Measurements from ENCODE around the gene CENPF.
"Not testable (repeated sequence)": the region's sequence is repeated elsewhere in the genome, so short reads cannot be mapped to it uniquely, and the experiment has no call there.

CENPF gene

DNA sequence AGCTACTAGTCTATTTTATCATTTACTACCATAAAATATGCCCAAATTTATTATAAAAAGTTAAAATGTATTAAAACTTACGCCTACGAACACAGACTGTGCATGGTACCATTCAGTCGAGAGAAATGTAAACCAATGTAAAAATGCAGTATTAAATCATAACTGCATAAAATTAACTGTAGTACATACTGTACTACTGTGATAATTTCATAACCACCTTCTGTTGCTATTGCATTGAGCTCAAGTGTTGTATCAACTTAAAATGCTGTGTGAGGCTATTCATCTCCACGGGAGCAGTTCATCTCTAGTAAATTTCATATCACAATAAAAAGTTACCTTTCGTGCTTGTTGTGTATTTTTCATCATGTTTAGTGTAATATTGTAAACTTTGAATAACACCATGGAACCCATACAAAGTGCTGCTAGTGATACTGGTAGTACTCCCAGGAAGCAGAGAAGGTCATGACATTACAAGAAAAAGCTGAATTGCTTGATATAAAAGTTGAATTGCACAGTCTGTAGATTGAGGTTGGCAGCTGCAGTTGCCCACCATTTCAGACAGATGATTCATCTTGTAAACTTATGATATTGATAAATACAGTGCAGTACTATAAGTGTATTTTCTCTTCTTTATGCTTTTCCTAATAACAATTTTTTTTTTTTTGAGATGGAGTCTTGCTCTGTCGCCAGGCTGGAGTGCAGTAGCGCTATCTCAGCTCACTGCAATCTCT lies 19.0 kb upstream of the CENPF start:
- no peak for DNase-seq

DNA sequence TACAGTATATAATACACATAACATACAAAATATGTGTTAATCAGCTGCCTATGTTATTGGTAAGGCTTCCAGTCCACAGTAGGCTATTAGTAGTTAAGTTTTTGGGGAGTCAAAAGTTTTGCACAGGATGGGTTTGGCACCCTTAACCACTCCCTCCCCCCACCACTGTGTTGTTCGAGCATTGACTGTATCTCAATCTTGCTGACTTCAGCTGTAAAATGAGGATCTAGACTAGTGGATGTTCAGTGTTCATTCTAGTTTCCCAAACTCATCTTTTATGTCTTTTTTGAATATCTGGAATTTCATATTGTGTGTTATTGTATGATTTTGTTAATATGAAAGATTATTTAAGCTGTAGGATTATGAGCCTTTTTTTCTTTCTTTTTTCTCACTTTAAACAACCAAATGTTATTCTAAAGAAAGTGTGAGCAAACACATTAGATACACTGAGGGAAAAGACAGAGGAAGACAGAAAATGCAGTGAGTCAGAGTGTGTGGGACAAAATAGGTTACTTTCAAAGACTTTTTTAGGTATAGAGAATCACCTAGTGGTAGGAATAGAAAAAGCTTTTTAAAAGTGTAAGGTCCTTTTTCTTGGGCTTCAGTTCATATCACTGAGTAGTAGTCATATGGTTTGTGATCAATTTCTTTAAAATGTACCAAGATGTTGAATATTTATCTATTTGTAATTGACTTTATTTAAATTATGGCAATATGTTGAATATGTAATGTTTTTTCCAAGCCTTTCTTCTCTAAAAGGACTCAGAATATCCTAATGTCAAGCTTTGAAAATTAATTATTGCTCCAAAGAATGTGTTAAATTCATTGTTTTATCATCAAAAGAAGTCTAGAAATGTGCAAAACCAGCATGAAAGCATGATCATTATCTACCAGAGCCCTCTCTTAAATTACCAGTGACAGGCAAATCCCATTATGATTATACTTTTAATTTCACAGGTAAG lies 17.9 kb upstream of the CENPF start:
- peak; percentile 25 for DNase-seq

DNA sequence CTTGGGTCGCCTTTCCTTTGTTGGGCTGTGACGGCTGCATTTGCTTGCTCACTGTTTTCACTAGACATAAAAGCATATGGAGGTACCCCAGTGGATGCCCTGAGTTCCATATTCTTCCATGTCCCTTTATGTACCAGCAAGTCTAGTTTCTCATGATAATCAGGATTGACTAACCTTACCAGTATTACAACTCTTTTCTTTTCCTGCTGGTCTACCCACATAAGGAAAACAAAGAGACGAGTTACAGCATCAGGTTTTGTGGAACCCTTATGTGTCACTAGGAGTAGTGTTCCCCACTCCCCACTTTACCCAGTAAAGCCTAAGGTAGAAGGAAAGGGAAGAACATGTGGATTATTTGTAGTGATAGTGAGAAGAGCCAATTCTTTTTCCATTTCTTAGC lies 16.4 kb upstream of the CENPF start:
- DNase-seq, result no peak

DNA sequence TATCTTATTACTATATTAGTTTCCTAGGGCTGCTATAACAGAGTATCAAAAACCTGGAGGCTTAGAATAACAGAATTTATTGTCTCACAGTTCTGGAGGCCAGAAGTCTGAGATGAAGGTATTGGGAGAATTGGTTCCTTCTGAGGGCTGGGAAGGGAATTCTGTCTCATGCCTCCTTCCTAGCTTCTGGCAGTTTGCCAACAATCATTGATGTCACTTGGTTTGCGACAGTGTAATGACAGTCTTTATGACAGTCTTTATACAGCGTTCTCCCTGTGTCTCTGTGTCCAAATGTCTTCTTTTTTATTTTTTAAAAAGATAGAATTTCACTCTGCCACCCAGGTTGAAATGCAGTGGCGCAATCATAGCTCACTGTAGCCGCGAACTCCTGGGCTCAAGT lies 15.8 kb upstream of the CENPF start:
- DNase-seq, result no peak

DNA sequence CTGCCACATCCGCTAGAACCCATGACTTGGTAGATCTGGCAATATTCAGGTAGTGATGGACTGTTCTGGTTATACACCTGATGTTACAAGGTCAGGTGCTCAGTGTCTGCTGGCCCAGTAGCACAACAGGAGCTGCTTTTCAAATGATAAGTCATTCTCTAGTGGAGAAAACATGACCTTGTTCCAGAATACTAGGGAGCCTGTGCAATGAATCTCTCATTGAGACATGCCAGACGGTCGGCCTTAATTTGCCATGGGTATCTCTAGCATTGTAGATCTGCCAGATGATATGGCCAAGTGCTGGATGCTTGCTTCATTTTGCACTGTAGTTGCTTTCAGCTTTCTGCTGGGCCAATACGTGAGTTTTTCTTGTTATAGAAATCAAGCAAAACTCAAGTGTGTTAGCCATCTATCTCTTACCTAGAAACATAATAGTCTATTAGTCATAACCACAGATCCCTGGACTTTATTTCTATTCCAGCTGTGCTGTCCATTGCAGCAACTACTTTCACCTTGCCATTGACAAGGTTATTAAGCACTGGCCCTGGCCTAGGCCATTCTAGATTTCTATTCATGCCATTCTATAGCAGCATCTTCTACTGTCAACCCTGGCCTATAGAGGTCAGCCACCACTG lies 13.9 kb upstream of the CENPF start:
- DNase-seq, result no peak

DNA sequence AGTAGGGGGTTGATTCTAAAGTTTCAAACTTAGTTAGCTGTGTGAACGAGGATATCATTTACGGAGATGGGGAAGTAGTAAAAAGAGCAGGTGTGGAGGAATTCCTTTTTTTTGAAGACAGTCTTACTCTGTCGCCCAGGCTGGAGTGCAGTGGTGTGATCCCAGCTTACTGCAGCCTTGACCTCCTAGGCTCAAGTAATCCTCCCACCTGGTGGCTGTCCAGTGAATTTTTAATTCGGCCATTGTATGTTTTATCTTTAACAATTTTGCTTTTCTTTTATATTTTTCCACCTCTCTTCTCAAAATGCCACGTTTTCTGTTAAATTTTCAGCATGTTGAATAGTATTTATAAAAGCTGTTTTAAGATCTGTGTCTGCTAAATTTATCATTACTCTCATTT lies 12.3 kb upstream of the CENPF start:
- no peak for DNase-seq

DNA sequence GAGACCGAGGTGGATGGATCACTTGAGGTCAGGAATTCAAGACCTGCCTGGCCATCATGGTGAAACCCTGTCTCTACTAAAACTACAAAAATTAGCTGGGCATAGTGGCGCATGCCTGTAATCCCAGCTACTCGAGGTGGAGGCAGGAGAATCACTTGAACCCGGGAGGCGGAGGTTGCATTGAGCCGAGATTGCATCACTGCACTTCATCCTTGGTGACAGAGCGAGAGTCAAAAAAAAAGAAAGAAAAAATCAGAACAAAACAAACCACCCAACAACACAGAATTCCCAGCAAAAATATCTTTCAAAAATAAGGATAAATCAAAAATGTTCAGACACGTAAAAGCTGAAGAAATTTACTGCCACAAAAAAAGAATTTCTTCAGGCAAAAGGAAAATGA lies 11.1 kb upstream of the CENPF start:
- not testable (repeated sequence) for DNase-seq

DNA sequence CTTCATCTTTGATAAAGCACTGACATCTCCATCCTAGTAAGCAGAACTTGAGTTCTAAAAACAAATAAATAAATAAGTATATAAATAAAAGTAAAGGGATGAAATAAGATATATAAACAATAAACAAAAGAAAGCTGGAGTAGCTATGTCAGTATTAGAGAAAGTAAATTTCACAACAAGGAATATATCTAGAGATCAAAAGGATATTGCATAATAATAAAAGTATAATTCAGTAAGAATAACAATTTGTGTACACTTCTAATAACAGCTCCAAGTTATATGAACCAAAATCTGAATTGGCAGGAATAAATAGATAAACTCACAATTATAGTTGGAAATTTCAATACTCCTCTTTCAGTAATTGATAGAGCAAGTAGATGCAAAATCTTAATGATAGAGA lies 9.8 kb upstream of the CENPF start:
- no peak for DNase-seq

DNA sequence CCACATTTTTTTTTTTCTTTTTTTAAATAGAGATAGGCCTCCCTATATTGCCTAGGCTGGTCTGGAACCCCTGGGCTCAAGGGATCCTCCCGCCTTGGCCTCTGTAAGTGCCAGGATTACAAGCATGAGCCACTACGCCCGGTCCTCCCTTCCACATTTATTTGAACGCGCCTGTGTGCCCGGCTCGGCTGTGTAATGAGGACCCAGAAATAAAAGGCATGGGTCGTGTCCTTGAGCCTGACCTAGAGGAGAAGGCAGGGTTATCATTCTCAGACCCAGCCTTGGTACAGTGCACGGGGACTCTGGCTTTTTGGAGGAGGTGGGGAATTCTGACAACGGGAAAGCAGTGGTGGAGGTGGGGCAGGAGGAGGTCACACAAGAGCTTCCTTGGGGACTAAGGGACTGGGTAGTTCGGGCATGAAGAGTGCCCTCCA lies 841 bp downstream of the CENPF start:
- no peak for DNase-seq

DNA sequence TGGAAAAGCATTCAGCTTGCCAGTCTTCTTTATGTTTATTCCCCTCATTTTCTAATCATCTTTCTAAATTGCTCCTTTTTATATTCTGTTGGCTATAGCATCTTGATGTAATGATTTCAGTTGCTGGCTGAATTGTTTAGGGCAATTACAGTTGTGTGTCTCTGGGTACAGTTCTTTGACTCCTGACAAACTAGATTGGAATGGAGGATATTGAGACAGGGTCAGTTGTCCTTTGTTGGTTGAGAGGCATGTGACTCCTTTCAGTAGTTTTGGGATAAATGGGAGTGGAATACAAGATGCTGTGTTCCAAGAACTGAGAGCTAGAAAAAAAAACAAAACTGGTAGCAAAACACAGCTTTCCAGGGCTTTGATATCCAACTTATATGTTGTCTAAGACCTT lies 1.5 kb downstream of the CENPF start:
- DNase-seq, result no peak

DNA sequence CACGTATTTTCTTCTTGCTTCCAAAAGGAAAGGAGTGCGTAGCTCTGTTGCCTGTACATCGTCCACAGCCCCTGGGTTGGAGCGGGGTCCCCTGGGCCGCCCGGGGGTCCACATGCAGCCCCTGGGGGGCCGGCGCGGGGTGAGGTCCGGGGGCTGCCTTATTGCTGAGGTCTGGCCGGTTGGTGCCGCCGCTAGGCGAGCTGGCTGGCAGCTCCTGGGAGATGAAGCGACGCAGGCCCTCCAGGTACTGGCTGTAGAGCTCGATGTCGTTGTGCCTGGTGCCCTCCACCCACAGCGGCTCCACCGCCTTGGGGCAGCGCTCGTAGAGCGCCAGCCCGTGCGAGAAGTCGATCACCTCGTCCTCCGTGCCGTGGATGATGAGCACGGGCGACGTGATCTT lies 2.5 kb downstream of the CENPF start:
- not testable (repeated sequence) for DNase-seq

DNA sequence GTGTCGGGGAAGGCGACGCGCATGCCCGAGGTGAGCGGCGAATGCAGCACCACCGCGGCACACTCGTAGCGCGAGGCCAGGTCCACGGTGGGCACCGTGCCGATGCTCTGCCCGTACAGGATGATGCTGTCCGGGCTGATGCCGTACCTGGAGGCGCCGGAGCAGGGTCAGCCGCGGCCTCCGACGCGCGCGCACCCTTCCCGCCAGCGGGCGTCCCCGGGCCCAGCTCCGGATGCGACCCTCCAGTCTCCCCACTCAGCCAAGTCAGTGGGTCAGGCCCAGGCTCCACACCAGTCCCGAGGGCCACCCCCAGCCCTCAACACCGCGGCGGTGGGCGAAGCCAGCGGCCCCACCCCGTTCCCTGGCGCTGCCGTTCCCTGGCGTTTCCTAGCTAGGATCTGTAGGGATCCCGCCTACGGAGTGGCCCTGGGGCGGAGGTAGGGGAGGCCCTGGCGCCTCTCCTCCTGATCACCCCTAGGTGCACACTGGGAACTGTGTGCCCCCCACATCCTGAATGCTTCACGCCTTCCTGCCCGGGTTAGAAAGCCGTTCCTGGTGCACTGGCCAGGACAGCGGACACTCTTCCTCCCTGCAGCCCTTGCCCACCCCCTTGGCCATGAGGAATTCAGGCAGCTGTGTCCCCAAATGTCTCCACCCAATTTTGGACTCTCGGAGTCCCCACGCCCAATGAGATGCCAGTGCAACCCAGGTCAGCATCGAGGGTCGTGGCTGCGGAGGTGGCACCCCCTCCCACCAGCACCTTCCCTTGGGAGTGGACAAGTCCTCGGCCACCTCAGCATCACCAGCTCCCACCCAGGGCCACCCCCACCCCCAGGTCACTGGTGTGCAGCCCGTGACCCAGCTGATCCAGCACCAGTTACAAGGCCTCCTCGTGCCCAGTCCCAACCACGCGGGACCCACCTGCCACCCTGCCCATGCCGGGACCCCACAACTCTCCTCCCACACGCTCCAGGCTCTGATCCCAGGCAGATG lies 3.2 kb downstream of the CENPF start:
- DNase-seq, result not testable (repeated sequence)

DNA sequence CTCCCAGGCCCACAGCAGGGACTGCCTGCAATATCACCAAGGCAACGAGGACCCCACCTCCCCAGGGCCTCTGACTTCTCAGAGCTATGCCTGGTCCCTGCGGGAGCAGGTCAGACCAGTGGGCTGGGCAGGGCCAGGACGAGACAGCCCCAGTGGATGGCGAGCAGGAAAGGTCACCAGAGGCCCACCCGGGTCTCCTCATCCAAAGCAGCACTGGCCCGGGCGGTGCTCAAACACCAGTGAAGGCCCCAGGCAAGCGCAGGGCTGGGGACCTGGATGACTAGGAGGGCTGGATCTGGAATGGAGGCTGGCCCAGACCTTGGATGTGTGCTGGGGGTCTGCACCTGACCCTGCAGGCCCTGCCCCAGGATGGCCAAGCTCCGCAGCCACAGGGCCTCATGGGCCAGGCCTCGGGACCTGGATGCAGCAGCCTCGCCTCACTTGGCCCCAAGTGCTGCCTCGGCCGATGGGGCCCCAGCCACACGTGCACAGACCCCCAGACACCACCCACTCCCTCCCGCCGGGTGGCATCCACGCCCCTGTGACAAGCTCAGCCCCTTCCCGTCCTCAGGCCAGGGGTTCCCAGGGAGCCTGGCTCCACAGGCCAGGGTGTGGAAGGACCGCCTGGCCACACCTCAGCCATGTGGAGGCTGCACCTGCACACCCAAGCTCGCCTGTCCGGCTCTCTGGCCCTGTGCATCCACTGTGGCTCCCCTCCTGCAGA lies 4.7 kb downstream of the CENPF start:
- DNase-seq, result not testable (repeated sequence)

DNA sequence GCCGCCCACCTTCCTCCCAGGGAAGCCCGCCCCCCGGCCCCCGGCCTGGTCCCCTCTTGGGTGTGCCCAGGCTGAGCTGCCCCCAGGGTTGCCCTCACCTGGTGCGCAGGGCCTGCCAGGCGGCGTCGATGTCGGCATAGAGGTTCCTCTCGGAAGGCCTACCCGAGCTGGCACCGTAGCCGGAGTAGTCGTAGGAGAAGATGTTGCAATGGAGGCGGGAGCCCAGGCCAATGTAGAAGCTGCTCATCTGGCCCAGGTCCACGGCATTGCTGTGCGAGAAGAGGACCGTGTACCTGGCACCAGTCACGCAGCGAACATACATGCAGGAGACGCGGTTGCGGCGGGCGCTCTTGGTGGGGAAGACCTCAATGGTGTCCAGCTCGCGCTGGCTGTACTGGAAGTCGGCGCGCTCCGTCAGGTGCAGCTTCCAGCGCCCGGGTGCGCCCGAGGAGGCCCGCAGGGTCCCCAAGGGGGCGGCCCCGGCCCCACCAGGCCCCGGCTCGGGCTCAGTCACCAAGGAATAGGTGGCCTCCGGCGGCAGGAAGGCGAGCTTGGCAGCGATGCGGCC lies 5.3 kb downstream of the CENPF start:
- DNase-seq, result not testable (repeated sequence)

DNA sequence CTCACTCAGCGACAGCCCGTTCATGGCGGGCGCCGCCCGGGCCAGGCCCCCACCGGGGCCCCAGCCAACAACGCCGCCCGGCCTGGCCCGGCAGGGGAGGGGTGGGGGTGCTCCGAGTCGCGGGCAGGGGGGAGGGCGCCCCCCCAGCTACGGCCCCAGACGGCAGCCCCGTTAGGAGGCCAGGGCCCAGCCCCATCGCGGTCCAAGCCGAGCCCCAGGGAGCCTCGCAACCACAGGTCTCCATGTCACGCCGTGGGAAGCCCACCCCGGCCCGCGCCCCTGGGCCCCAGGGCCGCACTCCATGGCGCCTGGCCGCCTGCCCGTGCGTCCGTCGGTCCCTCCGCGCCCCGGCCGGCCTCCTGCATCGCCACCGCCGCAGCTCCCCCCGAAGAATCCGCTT lies 5.8 kb downstream of the CENPF start:
- DNase-seq, result not testable (repeated sequence)

DNA sequence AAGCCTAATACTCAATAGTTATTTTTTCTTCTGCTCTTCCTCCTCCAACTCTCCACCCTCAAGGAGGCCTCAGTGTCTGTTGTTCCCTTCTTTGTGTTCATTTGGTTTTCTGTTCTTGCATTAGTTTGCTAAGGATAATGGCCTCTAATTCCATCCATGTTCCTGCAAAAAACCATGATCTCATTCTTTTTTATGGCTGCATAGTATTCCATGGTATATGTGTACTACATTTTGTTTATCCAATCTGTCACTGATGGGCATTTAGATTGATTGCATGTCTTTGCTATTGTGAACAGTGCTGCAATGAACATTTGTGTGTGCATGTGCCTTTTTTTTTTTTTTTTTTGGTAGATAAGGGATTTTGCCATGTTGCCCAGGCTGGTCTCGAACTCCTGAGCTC lies 6.7 kb downstream of the CENPF start:
- no peak for DNase-seq

DNA sequence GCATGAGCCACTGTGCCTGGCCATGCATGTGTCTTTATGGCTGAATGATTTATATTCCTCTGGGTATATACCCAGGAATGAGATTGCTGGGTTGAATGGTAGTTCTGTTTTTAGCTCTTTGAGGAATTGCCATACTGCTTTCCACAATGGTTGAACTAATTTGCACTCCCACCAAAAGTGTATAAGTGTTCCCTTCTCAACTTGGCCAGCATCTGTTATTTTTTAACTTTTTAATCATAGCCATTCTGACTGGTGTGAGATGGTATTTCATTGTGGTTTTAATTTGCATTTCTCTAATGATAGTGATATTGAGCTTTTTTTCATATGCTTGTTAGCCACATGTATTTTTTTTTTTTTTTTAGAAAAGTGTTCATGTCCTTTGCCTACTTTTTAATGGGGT lies 7.1 kb downstream of the CENPF start:
- not testable (repeated sequence) for DNase-seq

DNA sequence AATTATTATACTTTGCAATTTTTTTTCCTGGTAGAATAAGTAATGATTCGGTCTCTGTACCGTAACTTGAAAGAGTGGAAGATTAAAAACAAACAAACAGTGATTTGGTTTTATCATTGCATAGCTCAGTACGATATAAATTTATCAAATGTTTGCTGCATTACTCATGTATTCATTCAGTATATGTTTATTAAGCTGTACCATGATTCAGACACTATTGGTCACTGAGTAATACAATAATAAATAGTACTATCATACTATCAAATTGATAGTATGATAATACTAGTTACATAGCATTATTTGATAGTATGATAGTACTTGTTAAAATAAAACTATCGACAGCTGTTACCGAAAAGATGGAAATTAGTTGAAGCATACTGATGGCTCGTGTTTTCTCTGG lies 12.1 kb downstream of the CENPF start:
- no peak for DNase-seq

DNA sequence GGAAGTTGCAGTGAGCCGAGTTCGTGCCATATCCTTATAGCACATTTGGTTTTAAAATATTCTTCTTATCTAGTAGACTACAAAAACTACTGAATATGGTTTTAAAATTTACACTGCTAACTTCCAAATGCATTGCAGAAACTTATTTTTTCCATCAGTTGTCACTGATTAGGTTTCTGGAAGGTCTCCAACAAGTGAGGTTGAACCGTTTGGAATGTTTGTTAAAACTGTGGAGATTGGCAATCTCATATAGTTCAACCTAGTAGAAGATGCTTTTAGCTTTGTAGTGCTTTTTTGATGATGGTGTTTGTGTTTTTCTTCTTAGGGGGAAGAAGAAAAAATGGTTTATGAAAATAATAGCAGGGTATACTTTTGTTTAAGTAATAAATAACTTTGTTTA lies 12.9 kb downstream of the CENPF start:
- DNase-seq, result no peak

DNA sequence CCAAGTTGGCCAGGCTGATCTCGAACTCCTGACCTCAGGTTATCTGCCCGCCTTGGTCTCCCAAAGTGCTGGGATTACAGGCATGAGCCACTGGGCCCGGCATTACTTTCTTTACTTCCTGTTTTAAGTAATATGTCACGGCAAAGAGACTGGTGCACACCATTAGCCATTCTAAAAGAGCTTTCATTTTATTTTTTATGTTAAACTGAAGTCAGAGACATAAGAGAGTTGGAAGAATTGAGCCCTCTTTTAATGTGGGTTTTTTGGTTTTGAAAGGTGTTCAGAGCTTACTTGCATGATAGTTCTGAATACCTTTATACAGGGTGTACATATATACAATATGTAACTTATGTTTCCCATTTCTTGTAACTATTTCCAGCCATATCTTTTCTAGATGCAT lies 14.3 kb downstream of the CENPF start:
- DNase-seq, result no peak

DNA sequence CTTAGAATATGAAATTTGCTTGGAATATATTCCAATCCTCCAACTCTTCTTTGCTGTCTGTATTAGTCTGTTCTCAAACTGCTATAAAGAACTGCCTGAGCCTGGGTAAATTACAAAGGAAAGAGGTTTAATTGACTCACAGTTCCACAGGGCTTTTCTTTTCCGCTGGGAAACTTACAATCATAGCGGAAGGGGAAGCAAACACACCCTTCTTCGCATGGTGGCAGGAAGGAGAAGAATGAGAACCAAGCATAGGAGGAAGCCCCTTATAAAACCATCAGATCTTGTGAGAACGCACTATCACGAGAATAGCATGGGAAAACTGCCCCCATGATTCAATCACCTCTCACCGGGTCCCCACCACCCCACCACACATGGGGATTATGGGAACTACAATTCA lies 14.8 kb downstream of the CENPF start:
- DNase-seq, result no peak
